HepG2 (cell line): ENCODE measurements around the gene NUSAP1.

Experiments
- RAD51 ChIP-seq: fragments of 450-650 bp; IDR thresholded peaks from 2 replicates; pipeline ENCODE4 v1.6.1; 2016; ENCODE audit warnings: borderline replicate concordance
- ZNF382 ChIP-seq: sonication (generic); formaldehyde crosslinking; IDR thresholded peaks from 2 replicates; pipeline ENCODE4 v1.5.0; 2020; ENCODE audit warnings: missing genetic modification reagents, mild to moderate bottlenecking, borderline replicate concordance

DNA sequence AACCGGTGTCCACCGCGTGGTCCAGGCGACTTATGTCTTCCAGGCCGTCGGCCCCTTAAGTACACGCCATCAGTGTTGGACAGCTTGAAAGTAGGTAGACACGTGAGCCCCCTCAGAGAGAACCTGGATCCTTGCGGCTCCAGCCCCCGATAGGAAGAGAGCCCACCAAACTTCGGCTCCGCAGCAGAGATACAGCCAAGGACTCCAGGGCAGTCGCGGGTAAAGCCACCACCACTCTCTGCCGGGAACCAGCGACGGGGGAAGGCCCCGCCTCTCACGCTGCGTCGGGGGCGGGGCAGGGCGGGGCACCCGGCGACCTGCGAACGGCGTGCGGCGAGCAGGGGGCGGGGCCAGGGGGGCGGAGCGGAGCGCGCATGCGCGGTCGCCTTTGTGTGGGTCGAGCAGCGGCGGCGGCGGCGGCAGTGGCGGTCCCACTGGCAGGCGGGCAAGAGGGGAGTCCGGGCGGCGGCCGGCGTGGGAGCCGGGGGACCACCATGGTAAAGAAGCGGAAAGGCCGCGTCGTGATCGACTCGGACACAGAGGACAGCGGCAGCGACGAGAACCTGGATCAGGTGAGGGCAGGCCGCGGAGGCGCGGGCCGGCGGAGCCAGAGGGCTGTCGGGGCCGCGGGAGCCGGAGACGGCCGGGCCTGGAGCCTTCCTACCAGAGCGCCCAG lies 84.2 kb downstream of the NUSAP1 start, which contains the start of gene RTF1:
- TF ChIP-seq ZNF382 (CRISPR knock-in tag) (no peak), RAD51 (no peak)
